ENCODE results near the gene LAGE3. TPM values are rescaled to one million over a fixed set of nuclear protein-coding genes. Genes with fewer than 3 reads are reported as not detected.
A peak's percentile ranks its signal among the peaks of the same experiment; 100 is the strongest.

Gene LAGE3
- total and polyA plus RNA-seq, 10 of the 15 experiments (the other 5 are each of a cell fraction or from before 2014, with no cell fraction given) = 5.3 to 63.7 (median 19.7) TPM

- TF ChIP-seq ZBTB11 (CRISPR knock-in tag; IDR thresholded peaks at IDR 0.05) = no peak
- no peak for TF ChIP-seq TARDBP (IDR thresholded peaks at IDR 0.05; ENCODE audit: borderline replicate concordance)
- TF ChIP-seq NR2F1 (conservative IDR thresholded peaks at IDR 0.05) = 0 out of 2 replicates have a peak, but pooled peaks have one; percentile 40
- TF ChIP-seq DPF2 (IDR thresholded peaks at IDR 0.05) = peak; percentile 98
- TF ChIP-seq, protein P1, sequence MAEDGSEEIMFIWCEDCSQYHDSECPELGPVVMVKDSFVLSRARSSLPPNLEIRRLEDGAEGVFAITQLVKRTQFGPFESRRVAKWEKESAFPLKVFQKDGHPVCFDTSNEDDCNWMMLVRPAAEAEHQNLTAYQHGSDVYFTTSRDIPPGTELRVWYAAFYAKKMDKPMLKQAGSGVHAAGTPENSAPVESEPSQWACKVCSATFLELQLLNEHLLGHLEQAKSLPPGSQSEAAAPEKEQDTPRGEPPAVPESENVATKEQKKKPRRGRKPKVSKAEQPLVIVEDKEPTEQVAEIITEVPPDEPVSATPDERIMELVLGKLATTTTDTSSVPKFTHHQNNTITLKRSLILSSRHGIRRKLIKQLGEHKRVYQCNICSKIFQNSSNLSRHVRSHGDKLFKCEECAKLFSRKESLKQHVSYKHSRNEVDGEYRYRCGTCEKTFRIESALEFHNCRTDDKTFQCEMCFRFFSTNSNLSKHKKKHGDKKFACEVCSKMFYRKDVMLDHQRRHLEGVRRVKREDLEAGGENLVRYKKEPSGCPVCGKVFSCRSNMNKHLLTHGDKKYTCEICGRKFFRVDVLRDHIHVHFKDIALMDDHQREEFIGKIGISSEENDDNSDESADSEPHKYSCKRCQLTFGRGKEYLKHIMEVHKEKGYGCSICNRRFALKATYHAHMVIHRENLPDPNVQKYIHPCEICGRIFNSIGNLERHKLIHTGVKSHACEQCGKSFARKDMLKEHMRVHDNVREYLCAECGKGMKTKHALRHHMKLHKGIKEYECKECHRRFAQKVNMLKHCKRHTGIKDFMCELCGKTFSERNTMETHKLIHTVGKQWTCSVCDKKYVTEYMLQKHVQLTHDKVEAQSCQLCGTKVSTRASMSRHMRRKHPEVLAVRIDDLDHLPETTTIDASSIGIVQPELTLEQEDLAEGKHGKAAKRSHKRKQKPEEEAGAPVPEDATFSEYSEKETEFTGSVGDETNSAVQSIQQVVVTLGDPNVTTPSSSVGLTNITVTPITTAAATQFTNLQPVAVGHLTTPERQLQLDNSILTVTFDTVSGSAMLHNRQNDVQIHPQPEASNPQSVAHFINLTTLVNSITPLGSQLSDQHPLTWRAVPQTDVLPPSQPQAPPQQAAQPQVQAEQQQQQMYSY (CRISPR knock-in tag; IDR thresholded peaks at IDR 0.05) = no peak
- no peak for TF ChIP-seq ETV6 (conservative IDR thresholded peaks at IDR 0.05 in 1 of 2, IDR thresholded peaks at IDR 0.05 in 1 of 2; ENCODE audit: borderline replicate concordance in 1 of 2, low read depth in 1 of 2)
- no peak for TF ChIP-seq SREBF1 (IDR thresholded peaks at IDR 0.05; ENCODE audit: low read length)
- TF ChIP-seq SIN3A (IDR thresholded peaks at IDR 0.05; ENCODE audit: low read depth, low read length) = no peak; the same call in 1 of the 2 replicates
- TF ChIP-seq SMC3 (IDR thresholded peaks at IDR 0.05; ENCODE audit: borderline replicate concordance, low read length) = no peak
- TF ChIP-seq TCF3 (IDR thresholded peaks at IDR 0.05; ENCODE audit: borderline replicate concordance, insufficient read depth, low read depth, low read length) = no peak
- TF ChIP-seq EZH2 (IDR thresholded peaks at IDR 0.05; ENCODE audit: borderline replicate concordance, control insufficient read depth, low read depth, low read length) = no peak
- no peak for TF ChIP-seq ZNF687 (IDR thresholded peaks at IDR 0.05)
- no peak for TF ChIP-seq RBBP5 (conservative IDR thresholded peaks at IDR 0.05)
- TF ChIP-seq TAF1 (IDR thresholded peaks at IDR 0.05; ENCODE audit: borderline replicate concordance, low read depth, low read length) = peak; percentile 46; the same call in 1 of the 2 replicates
Measured at GRCh38 chrX:154428176-154429171, 50.6 kb downstream of the LAGE3 start, which contains the start of gene ATP6AP1 (continued).

Data from GM12878 (cell line).